Measurements from ENCODE around the gene SRPRA.

GRCh38 chr11:126256216-126256615 lies 12.5 kb downstream of the SRPRA start:
- TF ChIP-seq, protein P1, sequence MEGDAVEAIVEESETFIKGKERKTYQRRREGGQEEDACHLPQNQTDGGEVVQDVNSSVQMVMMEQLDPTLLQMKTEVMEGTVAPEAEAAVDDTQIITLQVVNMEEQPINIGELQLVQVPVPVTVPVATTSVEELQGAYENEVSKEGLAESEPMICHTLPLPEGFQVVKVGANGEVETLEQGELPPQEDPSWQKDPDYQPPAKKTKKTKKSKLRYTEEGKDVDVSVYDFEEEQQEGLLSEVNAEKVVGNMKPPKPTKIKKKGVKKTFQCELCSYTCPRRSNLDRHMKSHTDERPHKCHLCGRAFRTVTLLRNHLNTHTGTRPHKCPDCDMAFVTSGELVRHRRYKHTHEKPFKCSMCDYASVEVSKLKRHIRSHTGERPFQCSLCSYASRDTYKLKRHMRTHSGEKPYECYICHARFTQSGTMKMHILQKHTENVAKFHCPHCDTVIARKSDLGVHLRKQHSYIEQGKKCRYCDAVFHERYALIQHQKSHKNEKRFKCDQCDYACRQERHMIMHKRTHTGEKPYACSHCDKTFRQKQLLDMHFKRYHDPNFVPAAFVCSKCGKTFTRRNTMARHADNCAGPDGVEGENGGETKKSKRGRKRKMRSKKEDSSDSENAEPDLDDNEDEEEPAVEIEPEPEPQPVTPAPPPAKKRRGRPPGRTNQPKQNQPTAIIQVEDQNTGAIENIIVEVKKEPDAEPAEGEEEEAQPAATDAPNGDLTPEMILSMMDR (IDR thresholded peaks at IDR 0.05) = no peak
- TF ChIP-seq POLR2A (IDR thresholded peaks at IDR 0.05) = no peak

Measured in thyroid gland (tissue), 4 donors.